Subcutaneous abdominal adipose tissue (tissue), 5 donors: ENCODE results near the gene ODR4.
"Not testable (repeated sequence)": the region's sequence is repeated elsewhere in the genome, so short reads cannot be mapped to it uniquely, and the experiment has no call there.

Experiments
- H3K27ac ChIP-seq: one replicate; pipeline ENCODE4 v1.7.0; 2013; ENCODE audit warnings: low read depth, mild to moderate bottlenecking, inconsistent platforms, low read length, moderate library complexity
- H3K27me3 ChIP-seq, 5 donors: one replicate each; pipeline ENCODE4 v1.7.0; 2013; ENCODE audit warnings: low read length in 5 of 5, inconsistent platforms in 1 of 5; ENCODE audit not compliant: control insufficient read depth in 5 of 5, insufficient read depth in 4 of 5
- H3K36me3 ChIP-seq, 5 donors: one replicate each; pipeline ENCODE4 v1.7.0; 2013; ENCODE audit warnings: low read length in 5 of 5; ENCODE audit not compliant: control insufficient read depth in 5 of 5, insufficient read depth in 5 of 5
- H3K4me1 ChIP-seq, 5 donors: one replicate each; pipeline ENCODE4 v1.7.0; 2013; ENCODE audit warnings: low read length in 5 of 5, mild to moderate bottlenecking in 3 of 5, moderate library complexity in 1 of 5; ENCODE audit not compliant: control insufficient read depth in 5 of 5, insufficient read depth in 5 of 5
- H3K4me3 ChIP-seq, 5 donors: one replicate each; pipeline ENCODE4 v1.7.0; 2013; ENCODE audit warnings: low read length in 5 of 5, low read depth in 1 of 5
- H3K9ac ChIP-seq, 5 donors: one replicate each; pipeline ENCODE4 v1.7.0; 2013; ENCODE audit warnings: low read length in 5 of 5, mild to moderate bottlenecking in 4 of 5, moderate library complexity in 3 of 5
- H3K9me3 ChIP-seq, 5 donors: one replicate each; pipeline ENCODE4 v1.7.0; 2013; ENCODE audit warnings: low read length in 5 of 5; ENCODE audit not compliant: control insufficient read depth in 5 of 5
- donor health status: healthy.
- donor health status: healthy.
- donor health status: healthy.
- donor health status: healthy.
- donor health status: healthy.

The ODR4 gene

DNA sequence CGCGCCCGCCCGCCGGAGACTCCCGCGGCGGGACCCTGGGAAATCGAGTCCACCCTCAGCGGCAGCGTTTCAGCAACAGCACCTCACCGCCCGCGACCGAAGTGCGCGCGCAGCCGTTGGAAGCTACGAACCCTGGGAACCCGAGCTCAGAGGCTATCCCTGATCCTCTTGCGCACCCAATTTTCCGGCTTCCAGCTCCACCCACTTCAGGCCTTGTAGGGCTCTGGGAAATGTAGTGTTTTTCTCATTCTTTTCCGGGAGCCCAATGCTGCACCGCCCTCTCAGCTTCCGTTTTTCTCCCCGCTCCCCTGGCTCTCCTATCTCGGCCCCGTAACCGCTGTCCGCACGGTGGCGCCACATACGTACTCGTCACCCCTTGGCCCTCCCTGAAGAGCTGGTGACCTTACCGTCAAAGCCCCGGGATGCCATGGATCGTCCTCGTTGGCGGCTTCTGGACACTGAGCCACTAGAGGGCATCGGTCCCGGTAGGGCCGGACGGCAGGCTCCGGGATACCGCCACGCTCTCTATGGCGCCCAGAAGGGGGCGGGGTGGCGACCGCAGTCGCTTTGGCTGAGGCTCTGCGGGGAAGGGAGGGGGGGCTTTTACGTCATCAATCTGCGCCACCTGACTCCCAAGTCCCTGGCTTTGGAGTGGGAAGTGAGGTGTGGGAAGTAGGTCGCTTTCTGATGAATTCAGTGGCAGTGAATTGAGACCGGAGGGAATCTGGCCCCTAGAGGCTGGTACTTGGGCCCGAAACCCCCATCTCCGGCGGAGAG, at the start of gene ODR4, which contains the start of gene TPR:
ODR4 (plus strand) TSS at position 687 of the 777 bp plus-strand sequence. CDS start 3,948 bp downstream, outside the sequence.
TPR (minus strand) TSS at position 102 of the 777 bp plus-strand sequence. CDS start 225 bp downstream, outside the sequence.
- peaks cover 0 to 3% (median 0%) of the 10 kb centered on the region in 5 donors for H3K9me3 ChIP-seq
- peak within 1 kb of the TSS; percentile 82 to 100 (median 97) for H3K9ac ChIP-seq
- H3K4me1 ChIP-seq: peaks cover 15 to 26% (median 20%) of the 10 kb centered on the region in 5 donors
- H3K27me3 ChIP-seq: peaks cover 0 to 11% (median 0%) of the 10 kb centered on the region in 5 donors
- peak within 1 kb of the TSS; percentile 75 to 100 (median 93) for H3K4me3 ChIP-seq
- H3K27ac ChIP-seq: peak within 1 kb of the TSS; percentile 96
- H3K36me3 ChIP-seq: peaks cover 6 to 30% (median 27%) of the 10 kb centered on the region in 5 donors

DNA sequence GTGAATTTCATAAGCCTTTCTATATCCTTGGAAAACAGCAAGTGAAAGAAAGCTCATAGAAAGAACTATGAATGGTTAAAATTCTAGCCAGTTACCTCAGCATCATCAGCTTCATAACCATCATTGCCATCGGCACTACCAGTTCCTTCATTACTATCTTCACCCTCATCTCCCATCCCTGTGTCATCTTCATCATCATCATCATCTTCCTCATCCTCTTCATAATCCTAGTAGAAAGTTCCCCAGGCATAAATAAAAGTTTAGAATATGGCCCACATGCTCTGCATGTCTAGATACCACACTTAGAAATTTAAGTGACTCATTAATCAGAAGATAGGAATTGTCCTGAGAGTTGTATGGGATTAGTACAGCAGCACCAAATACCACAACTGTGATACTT, 49.6 kb upstream of the ODR4 start:
- no peaks in the 10 kb centered on the region for H3K4me1 ChIP-seq
- H3K36me3 ChIP-seq: peaks cover 50 to 83% (median 74%) of the 10 kb centered on the region in 5 donors
- no peak overlapping the region for H3K27ac ChIP-seq
- H3K9ac ChIP-seq: no peak overlapping the region
- H3K4me3 ChIP-seq: no peak overlapping the region
- no peaks in the 10 kb centered on the region for H3K9me3 ChIP-seq
- H3K27me3 ChIP-seq: no peaks in the 10 kb centered on the region

DNA sequence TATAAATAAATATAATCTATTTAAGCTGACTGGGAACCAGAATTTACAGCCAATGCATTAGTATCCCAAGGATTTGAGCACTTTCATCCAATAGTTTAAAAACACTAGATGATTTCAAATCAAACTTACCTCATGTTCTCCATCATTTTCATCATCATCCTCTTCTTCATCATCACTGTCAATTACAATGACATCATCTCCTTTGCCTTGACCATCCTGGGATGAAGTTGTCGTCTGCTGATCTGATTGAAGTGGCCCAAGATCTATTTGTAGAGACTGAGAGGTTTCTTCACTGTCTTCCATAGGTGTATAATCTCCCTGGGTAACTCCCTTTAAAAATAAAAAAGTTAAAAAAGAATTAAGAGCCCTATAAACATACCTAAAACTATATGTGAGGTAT, 48.3 kb upstream of the ODR4 start:
- no peak overlapping the region for H3K4me3 ChIP-seq
- no peaks in the 10 kb centered on the region for H3K27me3 ChIP-seq
- H3K4me1 ChIP-seq: no peaks in the 10 kb centered on the region
- H3K36me3 ChIP-seq: peaks cover 49 to 82% (median 74%) of the 10 kb centered on the region in 5 donors
- H3K9ac ChIP-seq: no peak overlapping the region
- H3K27ac ChIP-seq: no peak overlapping the region
- H3K9me3 ChIP-seq: no peaks in the 10 kb centered on the region

DNA sequence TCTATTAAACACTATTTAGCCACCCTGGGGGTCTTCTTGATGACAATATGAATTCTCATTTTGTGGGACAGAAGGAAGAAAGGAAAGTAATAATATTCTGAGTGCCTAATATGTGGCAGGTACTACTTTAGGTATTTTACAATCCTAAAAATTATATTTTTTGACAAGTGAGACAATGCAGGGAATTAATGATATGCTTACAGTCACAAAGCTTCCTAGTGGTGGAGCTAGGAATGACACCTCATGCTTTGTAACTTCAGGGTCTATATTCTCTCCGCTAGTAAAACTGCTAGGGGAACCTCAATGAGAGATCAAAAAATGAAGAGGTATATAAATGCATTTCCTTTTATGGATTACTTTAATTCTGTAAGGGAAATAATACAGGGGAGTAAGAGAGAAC, 44.9 kb upstream of the ODR4 start:
- Histone ChIP-seq H3K4me3 (no peak overlapping the region), H3K9me3 (no peaks in the 10 kb centered on the region), H3K27ac (no peak overlapping the region), H3K27me3 (no peaks in the 10 kb centered on the region), H3K9ac (no peak overlapping the region), H3K36me3 (peaks cover 64 to 87% (median 77%) of the 10 kb centered on the region in 5 donors), H3K4me1 (no peaks in the 10 kb centered on the region)

DNA sequence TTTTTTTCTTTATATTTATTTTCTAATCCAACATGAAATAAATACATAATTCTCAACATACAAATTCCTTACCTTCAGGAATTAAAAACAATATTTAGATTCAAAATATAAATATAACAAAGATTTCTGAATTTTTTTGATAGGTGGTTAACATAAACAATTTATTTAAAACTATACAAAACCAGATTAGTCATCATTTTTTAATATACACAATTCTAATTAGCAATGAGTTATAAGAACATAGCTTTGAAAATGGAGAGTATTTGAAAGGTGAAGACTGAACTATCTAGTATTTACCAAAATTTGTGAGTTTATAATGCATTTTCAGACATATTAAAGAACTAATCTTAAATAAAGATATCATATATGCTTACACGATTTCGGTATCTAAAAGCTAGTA, 38.1 kb upstream of the ODR4 start:
- H3K27ac ChIP-seq: no peak overlapping the region
- no peak overlapping the region for H3K9ac ChIP-seq
- no peaks in the 10 kb centered on the region for H3K9me3 ChIP-seq
- H3K4me3 ChIP-seq: no peak overlapping the region
- no peaks in the 10 kb centered on the region for H3K4me1 ChIP-seq
- H3K27me3 ChIP-seq: no peaks in the 10 kb centered on the region
- H3K36me3 ChIP-seq: peaks cover 79 to 90% (median 83%) of the 10 kb centered on the region in 5 donors

DNA sequence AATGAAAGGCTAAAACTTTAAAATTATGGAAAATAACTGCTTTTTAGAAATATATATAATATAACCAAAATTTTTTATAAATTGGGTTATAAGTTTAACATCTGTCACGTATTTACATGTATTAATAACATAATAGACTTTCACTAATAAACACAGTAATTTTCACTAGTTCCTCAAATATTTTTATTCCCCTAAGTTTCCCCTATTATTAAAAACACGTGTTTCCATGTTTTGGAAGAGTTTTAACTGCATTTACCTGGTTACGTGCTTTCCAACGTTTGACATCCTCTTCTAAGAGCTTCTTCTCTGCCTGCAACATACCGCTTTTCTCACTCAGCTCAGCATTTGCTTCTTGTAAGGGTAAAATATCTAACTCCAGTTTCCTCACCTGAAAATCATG, 34.9 kb upstream of the ODR4 start:
- Histone ChIP-seq H3K4me3 (no peak overlapping the region), H3K4me1 (no peaks in the 10 kb centered on the region), H3K9ac (no peak overlapping the region), H3K9me3 (no peaks in the 10 kb centered on the region), H3K27me3 (no peaks in the 10 kb centered on the region), H3K36me3 (peaks cover 80 to 91% (median 85%) of the 10 kb centered on the region in 5 donors), H3K27ac (no peak overlapping the region)

DNA sequence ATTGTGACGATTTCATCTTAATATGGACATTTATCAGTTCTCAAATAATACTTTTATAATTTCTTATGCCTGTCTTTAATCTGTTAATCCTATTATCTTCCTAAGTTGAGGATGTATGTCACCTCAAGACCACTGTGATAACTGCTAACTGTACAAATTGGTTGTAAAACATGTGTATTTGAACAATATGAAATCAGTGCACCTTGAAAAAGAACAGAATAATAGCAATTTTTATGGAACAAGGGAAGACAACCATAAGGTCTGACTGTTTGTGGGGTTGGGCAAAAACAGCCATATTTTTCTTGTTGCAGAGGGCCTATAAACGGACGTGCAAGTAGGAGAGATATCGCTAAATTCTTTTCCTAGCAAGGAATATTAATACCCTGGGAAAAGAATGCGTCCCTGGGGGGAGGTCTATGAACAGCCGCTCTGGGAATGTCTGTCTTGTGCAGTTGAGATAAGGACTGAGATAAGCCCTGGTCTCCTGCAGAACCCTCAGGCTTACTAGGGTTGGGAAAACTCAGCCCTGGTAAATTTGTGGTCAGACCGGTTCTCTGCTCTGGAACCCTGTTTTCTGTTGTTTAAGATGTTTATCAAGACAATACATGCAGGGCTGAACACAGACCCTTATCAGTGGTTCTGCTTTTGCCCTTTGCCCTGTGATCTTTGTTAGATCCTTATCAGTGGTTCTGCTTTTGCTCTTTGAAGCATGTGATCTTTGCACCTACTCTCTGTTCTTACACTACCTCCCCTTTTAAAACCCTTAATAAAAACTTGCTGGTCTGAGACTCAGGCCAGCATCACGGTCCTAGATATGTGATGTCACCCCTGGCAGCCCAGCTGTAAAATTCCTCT, 27.6 kb upstream of the ODR4 start:
- not testable (repeated sequence) for H3K27me3 ChIP-seq, H3K9ac ChIP-seq, H3K4me3 ChIP-seq, H3K4me1 ChIP-seq, H3K27ac ChIP-seq, H3K9me3 ChIP-seq
- peaks cover 75 to 89% (median 81%) of the 10 kb centered on the region in 5 donors for H3K36me3 ChIP-seq

DNA sequence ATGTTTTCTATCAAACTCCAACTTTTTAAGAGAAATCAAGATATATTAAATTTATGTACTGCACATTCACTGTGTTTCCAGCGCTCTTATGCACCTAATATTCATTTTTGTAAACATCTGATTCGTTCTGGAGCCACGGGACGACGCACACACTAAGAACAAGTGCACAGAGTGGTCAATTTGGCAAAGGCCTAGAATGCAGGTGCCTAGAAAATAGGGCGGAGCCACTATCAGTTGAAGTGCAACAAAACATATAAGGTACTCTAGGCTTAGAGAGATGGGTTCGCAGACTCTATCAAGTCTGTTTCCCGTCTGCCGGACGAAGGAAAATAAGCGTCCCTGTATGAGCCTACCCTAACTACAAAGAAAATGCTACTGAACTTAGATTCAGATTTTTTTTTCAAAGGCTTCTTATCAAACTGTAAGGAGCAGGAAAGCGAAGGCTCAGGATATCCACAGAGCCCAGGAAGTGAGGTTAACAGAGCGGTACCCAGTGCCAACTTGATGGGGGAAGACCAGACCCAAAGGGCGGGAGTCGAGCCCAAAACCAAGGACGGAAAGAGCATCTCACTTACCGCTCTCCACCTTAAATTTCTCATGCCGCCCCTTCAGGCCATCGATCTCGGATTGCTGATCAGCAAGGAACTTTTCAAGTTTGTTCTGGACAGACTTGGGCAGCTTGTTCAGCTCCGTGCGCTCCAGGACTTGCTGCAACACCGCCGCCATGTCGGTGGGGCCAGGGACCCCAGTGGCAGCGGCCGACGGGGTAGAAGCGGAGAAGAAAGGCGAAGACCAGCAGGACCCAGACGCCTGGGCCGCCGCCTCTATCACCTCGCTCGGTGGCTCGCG, 1.1 kb upstream of the ODR4 start:
- H3K27ac ChIP-seq: peak overlapping the region; percentile 96
- H3K36me3 ChIP-seq: peaks cover 6 to 26% (median 23%) of the 10 kb centered on the region in 5 donors
- peaks cover 0 to 11% (median 0%) of the 10 kb centered on the region in 5 donors for H3K27me3 ChIP-seq
- peak overlapping the region; percentile 82 to 100 (median 97) for H3K9ac ChIP-seq
- H3K9me3 ChIP-seq: peaks cover 0 to 3% (median 0%) of the 10 kb centered on the region in 5 donors
- peak overlapping the region; percentile 75 to 99 (median 93) for H3K4me3 ChIP-seq
- H3K4me1 ChIP-seq: peaks cover 15 to 26% (median 20%) of the 10 kb centered on the region in 5 donors

DNA sequence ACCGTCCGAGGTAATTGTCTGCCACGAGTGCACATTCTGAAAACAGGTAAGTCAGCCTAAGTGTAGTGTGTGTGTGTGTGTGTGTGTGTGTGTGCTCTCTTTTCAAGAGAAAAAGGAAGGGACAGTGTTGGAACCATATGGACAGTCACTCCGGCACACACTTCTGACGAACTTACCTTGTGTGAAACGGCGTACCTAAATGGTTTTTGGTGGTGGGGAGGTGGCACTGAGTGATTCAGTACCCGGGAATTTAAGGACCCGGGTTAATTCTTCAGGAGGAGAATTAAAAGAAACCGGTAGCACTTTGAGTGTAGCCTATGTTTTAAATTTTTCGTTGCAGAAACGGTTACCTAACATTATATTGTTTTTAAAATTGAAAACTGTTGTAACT, 286 bp downstream of the ODR4 start:
- H3K9ac ChIP-seq: peak overlapping the region; percentile 82 to 100 (median 97)
- peak overlapping the region; percentile 96 for H3K27ac ChIP-seq
- H3K9me3 ChIP-seq: peaks cover 0 to 3% (median 0%) of the 10 kb centered on the region in 5 donors
- H3K36me3 ChIP-seq: peaks cover 12 to 27% (median 24%) of the 10 kb centered on the region in 5 donors
- H3K4me1 ChIP-seq: peaks cover 15 to 26% (median 20%) of the 10 kb centered on the region in 5 donors
- H3K4me3 ChIP-seq: peak overlapping the region; percentile 75 to 100 (median 93)
- H3K27me3 ChIP-seq: peaks cover 0 to 11% (median 0%) of the 10 kb centered on the region in 5 donors
